Heart left ventricle (tissue), 13 donors: ENCODE data around the gene ENTPD3.

Experiments
- CTCF ChIP-seq, 12 donors: fragments of 200-600 bp; sonication (generic) in 4 of 12; IDR thresholded peaks; one replicate each; pipeline versions ENCODE4 v1.5.0 to v1.8.0; 2018 to 2022; ENCODE audit warnings: antibody characterized with exemption in 12 of 12, mild to moderate bottlenecking in 5 of 12
- POLR2A ChIP-seq, 2 donors: fragments of 450-650 bp; IDR thresholded peaks; one replicate each; pipeline ENCODE4 v1.6.1; 2017; ENCODE audit warnings: antibody characterized with exemption in 2 of 2, mild to moderate bottlenecking in 2 of 2, moderate library complexity in 2 of 2
- donor health status: ischemic (EF 13 %, LVEDD 7.1; RV severe dilation, severe dysfunction).
- donor health status: DM: no; HTN: yes; CAD: no.
- donor health status: DM: no; HTN: no; CAD: no.
- donor health status: ischemic (EF 25% LVEDD 6.9; RV normal size, moderate dysfunction).
- donor health status: ischemic (EF 25% LVEDD 5.7; RV mildly dilated, moderate dysfunction).
- donor health status: ischemic (EF 35%, LVEDD 5.7; RV mildly dilated, moderate dysfunction).
- donor health status: nonischemic (EF 11% LVEDD 7.7; RV severe dilation, severe dysfunction).
- donor health status: DM: yes; HTN: yes; CAD: no.
- donor health status: PGD.
- donor health status: ischemic (EF 29% LVEDD 5.4; RV normal size, mild dysfunction).
- donor health status: nonischemic (EF 23%, LVEDD 6.1; RV moderate dilation, normal function).

- TF ChIP-seq POLR2A (IDR thresholded peaks at IDR 0.05), result no peak
- TF ChIP-seq CTCF (IDR thresholded peaks at IDR 0.05), result no peak
Observed at GRCh38 chr3:40350529-40350928, 36.5 kb upstream of the ENTPD3 start.
